ENCODE data around the gene KRTAP5-7. TPM values are rescaled to one million over a fixed set of nuclear protein-coding genes. Genes with fewer than 3 reads are reported as not detected.

The KRTAP5-7 gene
- total RNA-seq, 1 experiment from 2014 or later: not detected

DNA sequence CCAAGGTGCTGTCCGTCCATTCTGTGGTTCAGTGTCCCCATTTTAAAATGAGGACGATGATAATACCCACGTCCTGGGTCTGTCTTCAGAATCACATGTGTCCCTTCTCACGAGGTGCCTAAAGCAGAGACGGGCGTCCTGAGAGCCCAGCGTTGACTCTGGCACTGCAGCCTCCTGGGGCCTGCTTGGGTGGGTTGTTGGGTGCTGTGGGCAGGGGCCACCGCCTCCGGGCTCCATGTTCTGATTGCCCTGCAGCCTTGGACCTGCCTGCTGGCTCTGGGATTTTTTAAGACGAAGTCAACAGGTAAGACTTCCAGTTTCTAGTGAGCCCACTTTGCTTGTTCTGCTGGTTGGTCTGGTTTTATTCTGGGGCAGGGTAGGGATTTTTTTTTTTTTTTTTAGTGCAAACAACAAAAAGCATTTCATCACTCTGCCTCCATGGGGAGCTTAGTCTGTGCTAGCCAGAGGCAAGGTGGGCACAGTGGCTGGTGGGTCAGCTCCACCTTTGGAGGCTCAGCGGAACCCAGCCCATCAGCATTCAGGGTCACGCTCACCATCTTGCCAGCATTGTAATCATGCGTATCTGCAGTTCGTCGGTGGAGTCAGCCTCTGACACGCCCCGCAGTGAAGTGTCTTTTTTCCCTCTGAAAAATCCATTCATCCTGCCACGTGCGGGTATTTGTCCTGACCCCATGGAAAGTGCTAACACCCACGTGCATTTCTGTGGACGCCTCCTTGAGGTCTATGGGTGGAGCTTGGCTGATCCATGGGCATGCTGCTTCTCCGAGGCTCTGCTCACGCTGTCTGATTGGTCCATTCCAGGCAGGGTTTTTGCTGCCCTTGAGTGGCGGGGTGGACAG, 45.7 kb upstream of the KRTAP5-7 start:
- ATAC-seq: no peak
- Histone ChIP-seq H3K4me3 (ENCODE audit: low read length) (no peak overlapping the region), H3K9me2 (replicated peaks; ENCODE audit: low read length) (no peaks in the 10 kb centered on the region), H3K9me3 (ENCODE audit: low read length) (no peaks in the 10 kb centered on the region), H3K79me2 (ENCODE audit: low read length) (no peaks in the 10 kb centered on the region), H3F3A (ENCODE audit: low read length, unreplicated experiment) (no peaks in the 10 kb centered on the region), H3K4me1 (ENCODE audit: insufficient read depth, low read length) (peaks cover 10% of the 10 kb centered on the region; the same call in 1 of the 2 replicates), H3K4me2 (ENCODE audit: low read length) (no peak overlapping the region), H2AFZ (ENCODE audit: low read length) (no peak overlapping the region), H3K9ac (ENCODE audit: low read length) (no peak overlapping the region), H3K36me3 (ENCODE audit: low read depth, low read length) (peaks cover 50% of the 10 kb centered on the region), H3K27ac (ENCODE audit: low read length) (no peak overlapping the region), H4K20me1 (ENCODE audit: low read length) (no peaks in the 10 kb centered on the region), H3K27me3 (ENCODE audit: low read length) (no peaks in the 10 kb centered on the region)
- TF ChIP-seq, protein P1, sequence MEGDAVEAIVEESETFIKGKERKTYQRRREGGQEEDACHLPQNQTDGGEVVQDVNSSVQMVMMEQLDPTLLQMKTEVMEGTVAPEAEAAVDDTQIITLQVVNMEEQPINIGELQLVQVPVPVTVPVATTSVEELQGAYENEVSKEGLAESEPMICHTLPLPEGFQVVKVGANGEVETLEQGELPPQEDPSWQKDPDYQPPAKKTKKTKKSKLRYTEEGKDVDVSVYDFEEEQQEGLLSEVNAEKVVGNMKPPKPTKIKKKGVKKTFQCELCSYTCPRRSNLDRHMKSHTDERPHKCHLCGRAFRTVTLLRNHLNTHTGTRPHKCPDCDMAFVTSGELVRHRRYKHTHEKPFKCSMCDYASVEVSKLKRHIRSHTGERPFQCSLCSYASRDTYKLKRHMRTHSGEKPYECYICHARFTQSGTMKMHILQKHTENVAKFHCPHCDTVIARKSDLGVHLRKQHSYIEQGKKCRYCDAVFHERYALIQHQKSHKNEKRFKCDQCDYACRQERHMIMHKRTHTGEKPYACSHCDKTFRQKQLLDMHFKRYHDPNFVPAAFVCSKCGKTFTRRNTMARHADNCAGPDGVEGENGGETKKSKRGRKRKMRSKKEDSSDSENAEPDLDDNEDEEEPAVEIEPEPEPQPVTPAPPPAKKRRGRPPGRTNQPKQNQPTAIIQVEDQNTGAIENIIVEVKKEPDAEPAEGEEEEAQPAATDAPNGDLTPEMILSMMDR (conservative IDR thresholded peaks at IDR 0.05; ENCODE audit: low read depth, low read length): no peak
- TF ChIP-seq EZH2phosphoT487 (IDR thresholded peaks at IDR 0.05; ENCODE audit: borderline replicate concordance, low read length) (no peak), EZH2 (IDR thresholded peaks at IDR 0.05; ENCODE audit: low read length, unreplicated experiment) (no peak)
- POLR2A ChIA-PET (ENCODE audit: unreplicated experiment): no interaction called here
- no TSS peak for BruUV-seq (replicated peaks)
- intact Hi-C loops (cut with micrococcal nuclease): no loop called here
- CTCF ChIA-PET: no interaction called here
- peak; percentile 57 for DNase-seq

DNA sequence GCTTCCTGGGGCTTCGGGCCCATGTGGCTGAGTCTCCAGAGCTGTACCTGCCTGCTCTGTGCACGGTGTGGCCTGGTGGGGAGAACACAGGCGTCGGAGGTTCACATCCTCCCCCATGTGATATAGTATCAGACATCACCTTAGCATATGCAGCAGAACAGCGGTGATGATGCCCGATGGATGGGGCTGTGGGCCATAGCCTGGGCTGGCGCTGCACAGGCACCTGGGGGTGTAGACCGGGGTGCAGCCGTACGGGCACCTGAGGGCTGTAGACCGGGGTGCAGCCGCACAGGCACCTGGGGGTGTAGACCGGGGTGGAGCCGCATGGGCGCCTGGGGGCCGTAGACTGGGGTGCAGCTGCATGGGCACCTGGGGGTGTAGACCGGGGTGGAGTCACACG, 44.9 kb upstream of the KRTAP5-7 start:
- H3F3A ChIP-seq (ENCODE audit: low read length, unreplicated experiment): no peaks in the 10 kb centered on the region
- DNase-seq (no peak), ATAC-seq (no peak)
- H3K4me3 ChIP-seq (ENCODE audit: low read length): no peak overlapping the region
- H3K9me3 ChIP-seq (ENCODE audit: low read length): no peaks in the 10 kb centered on the region
- no peak overlapping the region for H3K27ac ChIP-seq (ENCODE audit: low read length)
- no TSS peak for BruUV-seq (replicated peaks)
- intact Hi-C loops (cut with micrococcal nuclease): no loop called here
- ChIA-PET CTCF (no interaction called here), POLR2A (ENCODE audit: unreplicated experiment) (no interaction called here)
- no peak overlapping the region for H3K4me2 ChIP-seq (ENCODE audit: low read length)
- no peaks in the 10 kb centered on the region for H3K27me3 ChIP-seq (ENCODE audit: low read length)
- no peaks in the 10 kb centered on the region for H3K9me2 ChIP-seq (replicated peaks; ENCODE audit: low read length)
- no peak overlapping the region for H2AFZ ChIP-seq (ENCODE audit: low read length)
- H3K36me3 ChIP-seq (ENCODE audit: low read depth, low read length): peaks cover 51% of the 10 kb centered on the region
- H3K9ac ChIP-seq (ENCODE audit: low read length): no peak overlapping the region
- peaks cover 10% of the 10 kb centered on the region; the same call in 1 of the 2 replicates for H3K4me1 ChIP-seq (ENCODE audit: insufficient read depth, low read length)
- no peaks in the 10 kb centered on the region for H3K79me2 ChIP-seq (ENCODE audit: low read length)
- no peak for TF ChIP-seq EZH2phosphoT487 (IDR thresholded peaks at IDR 0.05; ENCODE audit: borderline replicate concordance, low read length)
- TF ChIP-seq, protein P1 (conservative IDR thresholded peaks at IDR 0.05; ENCODE audit: low read depth, low read length): no peak
- TF ChIP-seq EZH2 (IDR thresholded peaks at IDR 0.05; ENCODE audit: low read length, unreplicated experiment): no peak
- no peaks in the 10 kb centered on the region for H4K20me1 ChIP-seq (ENCODE audit: low read length)

DNA sequence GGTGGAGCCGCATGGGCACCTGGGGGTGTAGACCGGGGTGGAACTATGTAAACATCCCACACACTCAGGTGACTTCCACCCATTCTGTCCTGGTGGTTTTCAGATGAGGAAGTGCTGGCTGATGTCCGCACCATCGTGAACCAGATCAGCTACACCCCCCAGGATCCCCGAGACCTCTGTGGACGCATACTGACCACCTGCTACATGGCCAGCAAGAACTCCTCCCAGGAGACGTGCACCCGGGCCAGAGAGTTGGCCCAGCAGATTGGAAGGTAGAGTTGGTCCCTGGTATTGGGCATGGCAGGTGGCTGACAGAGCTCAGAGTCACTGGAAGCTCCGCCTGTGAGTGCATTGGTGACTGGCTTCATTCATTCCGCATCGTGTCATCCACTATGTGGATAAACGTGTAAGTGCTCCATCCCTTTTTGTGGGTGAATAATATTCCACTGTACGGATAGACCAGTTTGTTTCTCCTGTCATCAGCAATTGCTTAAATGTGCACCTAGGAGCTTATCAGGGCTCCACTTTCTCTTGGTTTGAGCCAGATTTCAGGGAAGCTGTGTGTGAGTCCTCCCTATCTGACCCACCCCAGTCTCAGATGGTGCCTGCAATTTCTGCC, 44.2 kb upstream of the KRTAP5-7 start:
- Histone ChIP-seq H3K27me3 (ENCODE audit: low read length) (no peaks in the 10 kb centered on the region), H3K4me2 (ENCODE audit: low read length) (no peak overlapping the region), H3K9me2 (replicated peaks; ENCODE audit: low read length) (no peaks in the 10 kb centered on the region), H4K20me1 (ENCODE audit: low read length) (no peaks in the 10 kb centered on the region), H3K9ac (ENCODE audit: low read length) (no peak overlapping the region), H3K4me3 (ENCODE audit: low read length) (no peak overlapping the region), H2AFZ (ENCODE audit: low read length) (no peak overlapping the region), H3K4me1 (ENCODE audit: insufficient read depth, low read length) (peaks cover 12% of the 10 kb centered on the region), H3K27ac (ENCODE audit: low read length) (no peak overlapping the region), H3K79me2 (ENCODE audit: low read length) (no peaks in the 10 kb centered on the region), H3K36me3 (ENCODE audit: low read depth, low read length) (peaks cover 48% of the 10 kb centered on the region), H3F3A (ENCODE audit: low read length, unreplicated experiment) (no peaks in the 10 kb centered on the region), H3K9me3 (ENCODE audit: low read length) (no peaks in the 10 kb centered on the region)
- BruUV-seq (replicated peaks): no TSS peak
- intact Hi-C loops (cut with micrococcal nuclease): no loop called here
- TF ChIP-seq, protein P1 (conservative IDR thresholded peaks at IDR 0.05; ENCODE audit: low read depth, low read length): no peak
- TF ChIP-seq EZH2phosphoT487 (IDR thresholded peaks at IDR 0.05; ENCODE audit: borderline replicate concordance, low read length) (no peak), EZH2 (IDR thresholded peaks at IDR 0.05; ENCODE audit: low read length, unreplicated experiment) (no peak)
- ATAC-seq (no peak), DNase-seq (no peak)
- ChIA-PET POLR2A (ENCODE audit: unreplicated experiment) (no interaction called here), CTCF (no interaction called here)
